Uterus (tissue), 4 donors: ENCODE data around the gene SNTG2. TPM values are rescaled to one million over a fixed set of nuclear protein-coding genes. Genes with fewer than 3 reads are reported as not detected.

ENCODE experiments used
- DNase-seq, 2 donors: peaks; one replicate each; pipeline ENCODE4 v3.0.0-alpha.2; 2019 to 2020
- H3K27ac ChIP-seq, 2 donors: fragments of 200-600 bp; sonication (generic); 1 replicate in 1 of 2; 2 replicates in 1 of 2; pipeline ENCODE4 v1.5.1; 2016 to 2018
- H3K27me3 ChIP-seq, 2 donors: fragments of 200-600 bp; sonication (generic); one replicate each; pipeline ENCODE4 v1.5.1; 2018 to 2019; ENCODE audit warnings: control low read depth in 1 of 2
- H3K36me3 ChIP-seq, 2 donors: fragments of 200-600 bp; sonication (generic); one replicate each; pipeline ENCODE4 v1.5.1; 2019; ENCODE audit warnings: control low read depth in 1 of 2
- H3K4me1 ChIP-seq, 2 donors: fragments of 200-600 bp; sonication (generic); one replicate each; pipeline ENCODE4 v1.5.1; 2018 to 2019; ENCODE audit warnings: control low read depth in 1 of 2
- H3K4me3 ChIP-seq, 2 donors: fragments of 200-600 bp; sonication (generic); 1 replicate in 1 of 2; 2 replicates in 1 of 2; pipeline ENCODE4 v1.5.1; 2018 to 2019; ENCODE audit warnings: mild to moderate bottlenecking in 1 of 2
- H3K9me3 ChIP-seq, 2 donors: fragments of 200-600 bp; sonication (generic); one replicate each; pipeline ENCODE4 v1.5.1; 2019; ENCODE audit warnings: control low read depth in 1 of 2
- POLR2A ChIP-seq, 2 donors: fragments of 450-650 bp; IDR thresholded peaks; one replicate each; pipeline ENCODE4 v1.6.1; 2016; ENCODE audit warnings: antibody characterized with exemption in 2 of 2, mild to moderate bottlenecking in 1 of 2, moderate library complexity in 1 of 2
- intact Hi-C: fragments of 100-400 bp; cut with DNase I; formaldehyde crosslinking; loops from one replicate; pipeline ENCODE4 v1.15.1; 2023; ENCODE audit warnings: low total_unique reads
- total RNA-seq, 4 donors: library from RNA; depleted of rRNA in 3 of 4; stranded (reverse); fragments of >200 nt in 3 of 4; gene quantifications; one replicate each; pipeline versions ENCODE4 v1.1.0 to v1.2.4, GENCODE V29; 2014 to 2023
- TF ChIP-seq, protein P1 (sequence below), 4 experiments: fragments of 200-600 bp in 2 of 4; fragments of 450-650 bp in 2 of 4; sonication (generic) in 2 of 4; IDR thresholded peaks; one replicate each; pipeline ENCODE4 v1.5.1; 2016 to 2019; ENCODE audit warnings: antibody characterized with exemption in 4 of 4, mild to moderate bottlenecking in 2 of 4, moderate library complexity in 1 of 4
- donor health status: DM: yes; HTN: yes; CAD: no.

Gene SNTG2
- total RNA-seq, 4 donors from 2014 or later = 3.2 to 46.2 (median 31.4) TPM

DNA sequence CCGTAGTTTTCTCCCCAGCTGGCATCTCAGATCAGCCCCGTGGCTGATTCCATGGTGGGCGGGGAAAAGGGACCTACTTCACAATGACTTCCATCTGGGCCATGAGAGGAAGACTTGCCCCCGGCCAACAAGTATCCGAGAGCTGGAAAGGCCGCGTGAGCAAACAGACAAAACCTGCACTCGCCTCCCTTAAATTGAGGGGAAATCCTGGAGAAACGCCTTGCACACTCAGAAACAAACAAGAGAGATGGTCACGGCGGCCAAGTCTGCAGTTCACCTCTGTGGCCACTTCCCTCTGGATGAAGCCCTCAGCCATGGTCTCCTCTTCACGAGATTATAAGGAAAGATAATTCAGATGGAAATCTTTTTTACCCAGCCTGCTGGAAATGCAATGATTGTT, 423.2 kb downstream of the SNTG2 start:
- no peak for DNase-seq
- no peak for TF ChIP-seq POLR2A (IDR thresholded peaks at IDR 0.05)
- TF ChIP-seq, protein P1, sequence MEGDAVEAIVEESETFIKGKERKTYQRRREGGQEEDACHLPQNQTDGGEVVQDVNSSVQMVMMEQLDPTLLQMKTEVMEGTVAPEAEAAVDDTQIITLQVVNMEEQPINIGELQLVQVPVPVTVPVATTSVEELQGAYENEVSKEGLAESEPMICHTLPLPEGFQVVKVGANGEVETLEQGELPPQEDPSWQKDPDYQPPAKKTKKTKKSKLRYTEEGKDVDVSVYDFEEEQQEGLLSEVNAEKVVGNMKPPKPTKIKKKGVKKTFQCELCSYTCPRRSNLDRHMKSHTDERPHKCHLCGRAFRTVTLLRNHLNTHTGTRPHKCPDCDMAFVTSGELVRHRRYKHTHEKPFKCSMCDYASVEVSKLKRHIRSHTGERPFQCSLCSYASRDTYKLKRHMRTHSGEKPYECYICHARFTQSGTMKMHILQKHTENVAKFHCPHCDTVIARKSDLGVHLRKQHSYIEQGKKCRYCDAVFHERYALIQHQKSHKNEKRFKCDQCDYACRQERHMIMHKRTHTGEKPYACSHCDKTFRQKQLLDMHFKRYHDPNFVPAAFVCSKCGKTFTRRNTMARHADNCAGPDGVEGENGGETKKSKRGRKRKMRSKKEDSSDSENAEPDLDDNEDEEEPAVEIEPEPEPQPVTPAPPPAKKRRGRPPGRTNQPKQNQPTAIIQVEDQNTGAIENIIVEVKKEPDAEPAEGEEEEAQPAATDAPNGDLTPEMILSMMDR (IDR thresholded peaks at IDR 0.05) = no peak
- no peaks in the 10 kb centered on the region for H3K27me3 ChIP-seq
- H3K4me3 ChIP-seq = no peak overlapping the region
- intact Hi-C loops = no loop called here
- no peaks in the 10 kb centered on the region for H3K9me3 ChIP-seq
- no peaks in the 10 kb centered on the region for H3K36me3 ChIP-seq
- H3K27ac ChIP-seq = no peak overlapping the region
- no peaks in the 10 kb centered on the region for H3K4me1 ChIP-seq

DNA sequence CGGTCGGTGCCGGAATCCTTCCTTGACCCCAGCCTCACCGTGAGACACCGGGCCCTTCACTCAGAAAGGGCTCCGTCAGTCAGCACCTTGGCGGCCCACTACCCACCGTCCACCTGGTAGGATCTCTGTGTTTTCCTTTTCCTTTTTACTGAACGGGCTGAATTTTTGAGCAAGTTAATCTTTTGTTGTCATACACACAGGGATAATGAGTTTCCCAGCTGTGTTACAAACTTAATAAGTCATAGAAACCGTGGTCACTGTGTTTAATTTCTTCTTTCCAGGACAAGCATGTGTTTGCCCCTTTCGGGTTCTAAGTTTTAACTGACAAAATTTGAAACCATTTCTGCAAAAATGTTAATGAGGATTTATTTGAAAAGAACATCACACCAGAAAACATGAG, 423.6 kb downstream of the SNTG2 start:
- Histone ChIP-seq H3K9me3 (no peaks in the 10 kb centered on the region), H3K4me3 (no peak overlapping the region), H3K36me3 (no peaks in the 10 kb centered on the region), H3K27me3 (no peaks in the 10 kb centered on the region), H3K4me1 (no peaks in the 10 kb centered on the region), H3K27ac (no peak overlapping the region)
- intact Hi-C loops = no loop called here
- DNase-seq = no peak
- no peak for TF ChIP-seq POLR2A (IDR thresholded peaks at IDR 0.05)
- TF ChIP-seq, protein P1 (IDR thresholded peaks at IDR 0.05) = no peak

DNA sequence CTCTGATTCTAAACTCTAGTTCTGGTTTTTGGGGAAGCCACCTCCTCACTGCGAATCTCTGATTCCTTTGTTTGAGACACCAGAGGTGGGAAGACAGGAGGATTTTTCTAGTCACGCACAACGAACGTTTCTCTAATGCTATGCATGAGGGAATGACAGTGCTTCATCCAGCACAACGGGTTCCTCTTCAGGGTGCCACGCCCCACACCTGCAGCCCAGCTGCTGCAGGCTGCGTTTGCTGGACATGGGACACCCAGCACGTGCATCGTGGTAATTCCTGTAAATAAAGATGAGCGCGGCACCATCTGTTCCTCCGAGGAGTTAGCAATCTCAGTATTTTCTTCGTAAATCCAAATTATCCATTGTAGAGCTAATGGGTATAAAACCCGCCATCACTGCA, 425.1 kb downstream of the SNTG2 start:
- Histone ChIP-seq H3K4me3 (no peak overlapping the region), H3K4me1 (no peaks in the 10 kb centered on the region), H3K36me3 (no peaks in the 10 kb centered on the region), H3K9me3 (no peaks in the 10 kb centered on the region), H3K27ac (no peak overlapping the region), H3K27me3 (no peaks in the 10 kb centered on the region)
- DNase-seq = no peak
- intact Hi-C loops = no loop called here
- TF ChIP-seq POLR2A (IDR thresholded peaks at IDR 0.05) = no peak
- TF ChIP-seq, protein P1 (IDR thresholded peaks at IDR 0.05) = no peak

DNA sequence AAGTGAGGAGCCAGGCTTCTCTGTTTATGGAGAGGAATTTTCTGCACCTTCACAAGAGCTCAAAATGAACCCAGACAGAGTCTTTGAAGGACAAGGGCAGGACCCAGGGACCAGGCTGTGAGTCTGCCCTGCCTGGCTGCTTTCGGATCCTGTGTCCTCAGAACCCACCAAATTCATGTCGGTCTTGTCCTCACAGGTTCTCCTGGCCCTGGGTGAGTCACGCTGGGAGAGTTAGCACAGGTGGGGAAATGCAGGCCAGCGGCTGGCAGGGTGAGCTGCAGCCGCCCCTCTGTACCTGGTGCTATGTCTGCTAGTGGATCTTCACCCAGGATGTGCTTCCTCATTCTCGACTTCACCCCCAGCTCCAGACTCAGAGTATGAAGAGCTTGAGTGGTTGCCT, 426.8 kb downstream of the SNTG2 start:
- H3K27me3 ChIP-seq = no peaks in the 10 kb centered on the region
- intact Hi-C loops = no loop called here
- H3K9me3 ChIP-seq = no peaks in the 10 kb centered on the region
- no peaks in the 10 kb centered on the region for H3K4me1 ChIP-seq
- H3K4me3 ChIP-seq = no peak overlapping the region
- H3K36me3 ChIP-seq = no peaks in the 10 kb centered on the region
- H3K27ac ChIP-seq = no peak overlapping the region
- no peak for DNase-seq
- TF ChIP-seq POLR2A (IDR thresholded peaks at IDR 0.05) = no peak
- TF ChIP-seq, protein P1 (IDR thresholded peaks at IDR 0.05) = no peak

DNA sequence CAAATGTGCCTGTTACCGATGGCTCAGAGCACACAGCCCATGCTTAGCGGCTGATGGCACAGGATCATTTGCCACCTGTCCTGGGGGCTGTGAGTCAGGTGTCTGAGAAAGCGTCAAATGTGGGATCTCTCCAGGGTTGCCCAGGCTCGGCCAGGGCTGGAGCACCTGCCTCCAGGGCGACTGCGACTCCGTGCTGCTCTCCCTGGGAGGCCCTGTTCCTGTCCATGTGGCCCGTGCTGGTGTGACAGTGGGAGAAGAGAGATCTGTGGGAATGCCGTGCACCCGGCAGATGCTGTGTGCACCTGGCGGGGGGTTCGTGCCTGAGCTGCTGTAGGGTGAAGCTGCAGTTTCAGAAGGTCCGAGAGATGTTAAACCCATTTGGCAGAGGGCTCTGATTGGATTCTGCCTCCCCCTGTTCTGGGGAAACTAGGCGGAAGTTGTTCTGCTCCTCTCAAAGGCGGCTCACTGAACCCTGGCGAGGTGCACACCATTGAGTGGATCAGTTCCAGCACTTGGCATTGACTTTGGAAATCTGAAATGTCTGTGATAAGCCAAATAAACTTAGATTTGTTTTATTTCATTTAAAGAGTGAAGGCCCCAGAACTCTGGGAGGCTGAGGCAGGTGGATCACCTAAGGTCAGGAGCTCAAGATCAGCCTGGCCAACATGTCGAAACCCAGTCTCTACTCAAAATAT, 428.0 kb downstream of the SNTG2 start:
- Histone ChIP-seq H3K27me3 (no peaks in the 10 kb centered on the region), H3K4me1 (no peaks in the 10 kb centered on the region), H3K9me3 (no peaks in the 10 kb centered on the region), H3K36me3 (no peaks in the 10 kb centered on the region), H3K4me3 (no peak overlapping the region), H3K27ac (no peak overlapping the region)
- no peak for TF ChIP-seq POLR2A (IDR thresholded peaks at IDR 0.05)
- TF ChIP-seq, protein P1 (IDR thresholded peaks at IDR 0.05) = no peak
- DNase-seq = no peak
- intact Hi-C loops = no loop called here
